Myocyte (in vitro differentiated cells): ENCODE measurements around the gene TTC39A. TPM values are rescaled to one million over a fixed set of nuclear protein-coding genes. Genes with fewer than 3 reads are reported as not detected.
A peak's percentile ranks its signal among the peaks of the same experiment; 100 is the strongest.
"Not testable (repeated sequence)": the region's sequence is repeated elsewhere in the genome, so short reads cannot be mapped to it uniquely, and the experiment has no call there.

ENCODE experiments used
- DNase-seq: peaks from one replicate; pipeline ENCODE4 v3.0.0-alpha.2; 2012; ENCODE audit warnings: low read depth
- total RNA-seq: library from RNA; depleted of rRNA; stranded (reverse); fragments of >200 nt; gene quantifications from 2 replicates; pipeline ENCODE4 v1.2.3, GENCODE V29; 2014

The TTC39A gene
- total RNA-seq, 1 donor from 2014 or later: 1.4 TPM

DNA sequence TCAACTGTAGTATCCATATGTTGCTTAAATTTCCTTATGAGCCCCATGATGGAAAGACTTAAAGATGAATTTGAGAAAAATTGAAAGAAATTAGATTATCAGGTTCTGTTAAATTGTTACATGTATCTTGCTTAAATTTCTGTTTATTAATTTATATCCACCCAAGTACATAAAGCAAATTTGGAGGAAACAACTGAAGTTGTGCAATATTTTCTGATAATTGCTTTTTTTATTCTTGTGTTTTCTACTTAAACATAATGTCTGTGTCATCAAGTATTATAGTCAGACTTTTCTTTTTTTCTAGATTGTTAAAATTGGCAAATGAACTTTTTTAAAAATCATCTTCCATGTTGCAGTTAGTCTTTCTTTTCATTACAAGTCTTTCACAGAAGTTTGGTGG lies 57.4 kb downstream of the TTC39A start:
- no peak for DNase-seq

DNA sequence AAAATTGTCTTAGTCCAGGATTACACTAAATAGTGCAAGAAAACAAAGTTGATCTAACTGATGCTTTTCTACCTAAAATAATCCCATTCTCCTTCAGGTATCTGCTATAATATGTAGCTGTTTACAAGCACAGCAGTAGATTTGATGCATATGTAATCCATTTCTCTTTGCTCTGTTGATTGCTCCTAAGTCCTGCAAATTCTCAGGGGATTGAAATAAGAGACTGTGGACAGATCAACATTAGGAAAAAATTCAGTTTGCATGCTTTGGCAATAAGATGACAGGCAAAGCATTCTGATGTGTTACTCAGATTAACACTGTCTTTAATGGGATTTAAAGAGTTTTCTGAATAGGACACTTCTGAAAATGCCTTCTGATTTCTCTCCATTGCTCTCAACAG lies 59.6 kb downstream of the TTC39A start:
- DNase-seq: no peak

DNA sequence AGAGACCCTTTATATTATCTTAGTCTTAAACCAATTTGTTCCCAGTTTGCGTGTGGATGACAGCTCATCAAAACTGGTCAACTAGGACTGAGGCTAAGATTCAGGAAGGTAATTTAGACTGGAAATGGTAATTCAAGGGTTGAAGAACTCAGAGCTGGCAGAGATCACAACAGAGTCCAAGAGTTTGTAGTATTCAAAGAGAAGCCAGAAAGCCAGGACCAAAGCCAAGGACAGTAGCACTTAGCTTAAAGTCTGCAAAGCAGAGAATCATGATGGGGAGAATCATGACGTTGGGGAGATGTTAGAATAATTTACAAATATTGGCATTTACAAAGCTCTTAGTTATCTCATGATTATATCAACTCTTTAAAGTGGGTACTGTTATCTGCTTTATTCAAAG lies 61.7 kb downstream of the TTC39A start:
- peak; percentile 45 for DNase-seq

DNA sequence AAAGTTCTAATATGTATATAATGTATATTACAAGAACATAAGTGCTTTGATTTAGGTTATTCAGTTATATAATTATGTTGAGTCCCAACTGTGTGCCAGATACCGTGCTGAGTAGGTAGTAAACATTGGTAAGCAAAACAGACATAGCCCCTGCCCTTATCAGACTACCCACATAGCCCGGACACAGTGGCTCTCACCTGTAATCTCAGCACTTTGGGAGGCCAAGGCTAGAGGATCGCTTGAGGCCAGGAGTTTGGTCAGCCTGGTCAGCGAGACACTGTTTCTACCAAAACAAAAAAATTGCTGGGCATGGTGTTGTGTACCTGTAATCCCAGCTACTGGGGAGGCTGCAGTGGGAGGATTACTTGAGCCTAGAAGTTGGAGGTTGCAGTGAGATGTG lies 63.6 kb downstream of the TTC39A start:
- no peak for DNase-seq

DNA sequence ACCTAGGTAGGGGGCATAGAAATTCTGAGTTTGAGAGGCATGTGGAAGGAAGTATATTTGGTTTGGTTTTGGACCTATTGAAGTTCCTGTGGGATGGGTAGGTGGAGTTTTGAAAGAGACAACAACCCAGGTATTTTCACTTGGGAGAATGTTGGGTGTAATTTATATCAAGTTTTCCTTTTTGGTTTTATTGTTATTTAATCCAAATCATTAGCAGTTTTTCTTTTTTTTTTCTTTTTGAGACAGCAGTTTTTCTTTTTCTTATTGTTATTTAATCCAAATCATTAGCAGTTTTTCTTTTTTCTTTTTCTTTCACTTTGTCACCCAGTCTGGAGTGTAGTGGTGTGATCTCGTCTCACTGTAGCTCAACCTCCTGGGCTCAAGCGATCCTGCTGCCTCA lies 64.2 kb downstream of the TTC39A start:
- DNase-seq: no peak

DNA sequence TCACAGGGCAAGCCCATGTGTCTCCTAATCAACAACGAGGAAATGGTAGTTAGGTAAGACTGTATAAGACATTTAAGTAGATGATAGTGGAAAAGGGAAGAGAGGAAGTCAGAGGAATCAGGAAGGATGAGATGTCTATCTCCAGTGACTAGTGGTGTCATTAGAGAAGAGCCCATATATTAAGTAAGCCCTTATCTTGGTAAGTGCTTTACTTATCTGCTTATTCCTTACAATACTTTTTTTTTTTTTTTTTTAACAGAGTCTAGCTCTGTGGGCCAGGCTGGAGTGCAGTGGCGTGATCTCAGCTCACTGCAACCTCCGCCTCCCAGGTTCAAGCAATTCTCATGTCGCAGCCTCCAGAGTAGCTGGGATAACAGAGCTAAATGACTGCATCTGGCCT lies 64.7 kb downstream of the TTC39A start:
- DNase-seq: no peak

DNA sequence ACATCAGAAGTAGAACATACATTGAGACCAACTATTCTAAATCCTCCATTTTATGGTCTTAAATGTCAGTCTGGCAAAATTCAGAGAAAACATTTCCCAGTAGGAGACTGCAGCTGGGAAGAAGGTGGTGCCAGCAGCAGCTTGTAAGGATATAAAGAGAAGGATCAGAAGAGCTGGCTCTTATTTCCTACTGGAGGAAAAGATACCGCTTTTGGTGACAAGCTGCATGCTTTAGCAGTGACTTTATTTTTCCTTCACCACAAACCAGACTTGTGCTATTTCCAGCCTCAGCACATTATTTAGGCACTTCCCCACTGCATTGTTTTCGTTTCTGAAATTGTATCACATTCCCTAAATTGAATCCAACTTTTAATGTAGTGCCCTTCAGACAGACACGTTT lies 65.9 kb downstream of the TTC39A start:
- DNase-seq: peak; percentile 92

DNA sequence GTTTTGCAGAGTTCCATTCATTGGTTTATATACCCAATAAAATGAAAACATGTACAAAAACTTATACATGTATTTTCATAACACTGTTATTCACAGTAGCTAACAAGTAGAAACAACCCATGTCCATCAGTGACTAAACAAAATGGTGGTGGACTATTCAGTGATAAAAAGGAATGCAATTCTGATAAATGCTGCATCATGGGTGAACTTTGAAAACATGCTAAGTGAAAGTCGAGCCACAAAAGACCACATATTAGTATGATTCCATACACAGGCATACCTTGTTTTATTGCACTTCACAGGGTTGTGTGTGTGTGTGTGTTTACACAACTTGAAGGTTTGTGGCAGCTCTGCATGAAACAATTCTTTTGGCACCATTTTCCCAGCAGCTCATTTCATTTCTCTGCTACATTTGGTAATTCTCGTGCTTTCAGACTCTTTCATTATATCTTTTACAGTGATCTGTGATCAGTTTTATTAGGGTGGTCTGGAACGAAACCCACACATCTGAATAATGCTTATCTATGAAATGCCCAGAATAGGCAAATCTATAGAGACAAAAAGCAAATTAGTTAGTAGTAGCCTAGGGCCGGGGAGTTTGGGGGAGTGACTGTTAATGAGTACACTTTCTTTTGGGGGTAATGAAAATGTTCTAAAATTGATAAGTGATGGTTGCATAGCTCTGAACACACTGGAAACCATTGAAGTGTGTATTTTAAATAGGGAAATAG lies 67.0 kb downstream of the TTC39A start:
- no peak for DNase-seq

DNA sequence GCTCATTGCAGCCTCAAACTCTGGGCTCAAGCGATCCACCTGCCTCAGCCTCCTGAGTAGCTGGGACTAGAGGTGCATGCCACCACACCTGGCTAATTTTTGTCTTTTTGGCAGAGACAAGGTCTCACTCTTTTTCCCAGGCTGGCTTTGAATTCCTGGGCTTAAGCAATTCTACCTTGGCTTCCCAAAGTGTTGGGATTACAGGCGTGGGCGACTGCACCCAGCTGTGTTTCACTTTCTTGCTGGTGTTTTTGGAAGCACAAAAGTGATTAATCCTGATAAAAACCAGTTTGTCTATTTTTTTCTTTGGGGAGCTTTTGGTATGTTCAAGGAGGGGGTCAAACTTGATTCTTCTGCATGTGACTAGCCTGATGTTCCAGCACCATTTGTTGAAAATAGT lies 75.0 kb downstream of the TTC39A start:
- DNase-seq: no peak

DNA sequence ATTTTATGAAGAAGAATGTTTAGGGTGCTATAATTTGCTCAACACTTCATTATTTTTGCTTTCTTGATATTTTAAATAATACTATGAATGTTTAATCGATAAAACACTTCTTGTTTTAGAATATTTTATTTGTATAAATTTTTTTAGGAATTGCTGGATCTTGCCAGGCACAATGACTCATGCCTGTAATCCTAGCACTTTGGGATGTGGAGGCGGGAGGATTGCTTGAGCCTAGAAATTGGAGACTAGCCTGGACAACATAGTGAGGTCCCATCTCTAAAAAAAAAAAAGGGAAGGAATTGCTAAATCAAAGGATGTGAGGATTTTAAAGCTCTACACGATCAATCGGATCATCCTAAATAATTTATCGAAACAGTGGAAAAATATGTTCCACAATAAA lies 76.7 kb downstream of the TTC39A start:
- DNase-seq: peak; percentile 34

DNA sequence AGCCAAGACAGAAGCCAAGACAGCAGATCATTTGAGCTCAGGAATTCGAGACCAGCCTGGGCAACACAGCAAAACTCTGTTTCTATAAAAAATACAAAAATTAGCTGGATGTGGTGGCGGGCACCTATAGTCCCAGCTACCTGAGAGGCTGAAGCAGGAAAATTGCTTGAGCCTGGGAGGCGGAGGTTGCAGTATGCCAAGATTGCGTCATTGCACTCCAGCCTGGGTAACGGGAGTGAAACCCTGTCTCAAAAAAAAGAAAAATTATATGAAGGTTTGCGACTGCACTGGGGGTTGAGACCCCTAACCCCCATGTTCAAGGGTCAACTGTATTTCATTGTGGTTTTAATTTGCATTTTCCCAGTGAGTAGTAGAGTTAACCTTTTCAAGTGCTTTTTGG lies 78.0 kb downstream of the TTC39A start:
- DNase-seq: no peak

DNA sequence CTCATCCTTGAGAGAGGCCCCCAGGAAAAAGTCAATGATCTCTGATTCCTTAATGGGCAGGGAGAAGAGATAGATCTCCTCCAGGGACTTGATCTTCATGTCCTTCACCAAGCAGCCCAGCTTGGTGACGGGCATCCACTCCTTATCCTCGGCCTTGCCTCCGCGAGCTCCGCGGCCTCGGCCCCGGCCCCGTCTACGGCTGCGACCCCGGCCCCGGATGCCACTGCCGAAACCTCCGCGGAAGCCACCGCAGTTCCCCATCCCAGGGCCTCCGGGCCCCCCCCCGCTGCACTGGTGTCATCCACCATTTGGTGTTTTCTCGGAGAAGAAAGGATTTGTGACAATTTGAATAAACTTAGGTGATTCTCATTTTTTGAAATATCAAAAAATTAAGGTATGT lies 79.2 kb downstream of the TTC39A start:
- DNase-seq: not testable (repeated sequence)

DNA sequence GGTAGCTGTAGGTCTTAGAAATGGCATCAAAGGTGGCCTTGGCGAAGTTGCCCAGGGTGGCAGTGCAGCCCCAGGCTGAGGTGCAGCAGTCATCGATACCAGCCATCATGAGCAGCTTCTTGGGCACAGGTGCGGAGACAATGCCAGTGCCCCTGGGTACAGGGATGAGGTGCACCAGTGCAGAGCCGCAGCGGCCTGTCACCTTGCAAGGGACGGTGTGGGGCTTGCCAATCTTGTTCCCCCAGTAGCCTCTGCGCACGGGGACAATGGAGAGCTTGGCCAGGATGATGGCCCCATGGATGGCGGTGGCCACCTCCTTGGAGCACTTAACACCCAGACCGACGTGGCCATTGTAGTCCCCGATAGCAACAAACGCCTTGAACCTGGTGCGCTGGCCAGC lies 79.6 kb downstream of the TTC39A start:
- DNase-seq: not testable (repeated sequence)

DNA sequence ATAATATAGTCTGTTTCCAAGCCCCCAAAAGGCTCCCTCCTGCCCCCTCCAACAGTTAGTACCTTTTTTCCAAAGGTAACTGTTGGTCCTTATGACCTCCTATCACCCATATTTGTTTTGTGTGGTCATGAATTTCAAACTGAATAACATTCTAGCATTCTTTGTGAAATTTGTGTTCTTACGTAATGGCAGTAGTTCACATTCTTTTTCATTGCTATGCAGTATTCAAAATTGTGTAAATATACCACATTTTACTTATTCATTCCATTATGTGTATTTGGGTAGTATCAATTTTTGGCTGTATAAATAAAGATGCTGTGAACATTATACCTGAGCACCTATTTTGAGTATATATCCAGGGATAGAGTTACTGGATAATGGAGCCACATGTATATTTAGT lies 80.9 kb downstream of the TTC39A start:
- no peak for DNase-seq

DNA sequence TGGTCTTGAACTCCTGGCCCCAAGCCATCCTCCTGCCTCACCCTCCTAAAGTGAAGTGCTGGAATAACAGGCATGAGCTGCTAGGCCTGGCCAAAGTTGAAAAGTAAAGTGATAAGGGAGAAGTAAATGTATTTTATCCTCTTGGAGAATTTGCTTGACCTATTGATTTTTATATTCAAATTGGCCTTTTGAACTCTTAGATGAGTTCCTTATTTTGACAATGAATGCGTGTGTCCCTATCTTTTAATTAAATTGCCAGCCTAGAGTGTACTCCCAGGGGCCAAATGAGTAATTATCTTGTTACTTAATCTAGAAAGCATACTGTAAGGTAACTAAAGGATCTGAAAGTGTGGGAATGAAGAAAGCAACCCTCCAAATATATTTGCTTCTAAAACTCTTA lies 82.9 kb downstream of the TTC39A start:
- no peak for DNase-seq

DNA sequence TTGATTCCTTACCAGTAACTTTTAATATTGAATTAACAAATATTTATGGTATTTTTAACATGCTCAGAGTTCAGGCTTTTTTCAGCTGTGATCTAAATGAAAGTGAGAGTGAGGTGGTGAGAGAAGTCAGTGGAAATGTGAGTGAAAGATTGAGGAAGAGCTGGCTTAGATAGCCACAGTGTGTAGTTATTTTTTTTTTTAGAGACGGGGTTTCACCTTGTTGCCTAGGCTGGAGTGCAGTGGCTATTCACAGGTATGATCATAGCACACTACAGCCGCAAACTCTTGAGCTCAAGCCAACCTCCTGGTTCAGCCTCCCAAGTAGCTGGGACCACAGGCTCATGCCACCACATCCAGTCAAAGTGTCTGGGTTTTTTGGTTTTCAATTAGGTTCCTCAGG lies 83.3 kb downstream of the TTC39A start:
- DNase-seq: no peak

DNA sequence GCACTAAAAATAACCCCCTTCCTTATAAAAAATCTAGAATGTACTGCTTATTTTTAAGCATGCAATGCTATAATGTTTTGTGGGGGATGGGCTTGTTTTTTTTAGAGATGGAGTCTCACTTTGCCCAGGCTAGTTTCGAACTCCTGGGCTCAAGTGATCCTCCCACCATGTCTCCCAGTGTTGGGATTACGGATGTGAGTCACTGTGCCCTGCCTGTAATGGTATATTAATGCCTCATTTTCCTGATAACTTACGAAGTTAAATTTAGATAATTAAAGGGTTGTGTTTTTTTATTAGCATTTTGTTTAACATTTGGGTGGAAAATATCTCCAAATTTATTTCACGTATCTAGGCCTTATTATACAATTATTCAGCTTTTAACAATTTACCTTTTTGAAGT lies 87.8 kb downstream of the TTC39A start:
- DNase-seq: no peak

DNA sequence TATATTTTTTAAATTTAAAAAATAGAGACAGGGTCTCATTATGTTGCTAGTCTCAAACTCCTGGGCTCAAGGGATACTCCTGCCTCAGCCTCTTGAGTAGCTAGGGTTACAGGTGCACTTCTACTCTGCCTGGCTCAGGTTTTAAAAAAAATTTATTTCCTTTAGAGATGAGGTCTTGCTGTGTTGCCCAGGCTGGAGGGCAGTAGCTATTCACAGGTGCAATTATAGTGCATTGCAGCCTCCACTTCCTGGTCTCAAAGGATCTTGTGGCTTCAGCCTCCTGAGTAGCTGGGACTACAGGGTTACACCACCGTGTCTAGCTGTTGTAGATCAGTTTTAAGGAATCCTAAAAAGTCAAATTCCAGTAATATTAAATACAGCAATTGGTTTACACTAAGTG lies 89.2 kb downstream of the TTC39A start:
- DNase-seq: no peak

DNA sequence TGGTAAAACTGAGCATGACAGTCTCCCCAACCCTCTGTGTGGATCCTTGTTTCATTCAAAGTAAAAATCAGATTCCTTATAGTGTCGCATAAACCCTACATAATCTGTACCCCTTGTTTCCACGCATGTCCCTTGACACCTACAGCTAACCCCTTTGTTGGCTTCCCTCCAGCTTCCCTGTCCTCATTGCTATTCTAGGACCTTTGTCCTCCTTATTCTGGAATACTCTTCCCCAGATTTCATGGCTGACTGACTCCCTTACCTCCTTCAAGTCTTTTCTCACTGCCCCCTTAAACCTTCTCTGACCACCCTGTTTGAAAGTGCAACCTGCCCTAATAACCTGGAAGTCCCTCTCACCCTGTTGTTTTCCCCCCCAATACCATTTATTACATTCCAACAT lies 90.3 kb downstream of the TTC39A start:
- DNase-seq: no peak

DNA sequence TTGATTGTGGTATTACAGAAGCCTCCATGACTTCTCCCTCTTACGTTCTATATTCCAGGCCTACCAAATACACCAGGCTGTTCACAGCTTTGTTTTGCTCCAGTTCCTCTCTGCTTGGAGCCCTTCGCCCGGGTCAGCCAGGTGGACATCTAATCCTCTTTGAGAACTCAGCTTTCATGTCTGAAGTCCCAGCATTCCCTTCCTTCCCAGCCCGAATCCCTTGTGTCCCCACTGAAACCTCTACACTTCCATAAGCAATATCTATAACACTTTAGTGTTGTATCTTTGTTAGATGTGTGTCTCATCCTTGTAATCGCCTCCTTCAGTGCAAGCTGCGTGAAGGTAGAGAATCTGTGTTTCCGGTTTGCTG lies 92.3 kb downstream of the TTC39A start:
- DNase-seq: peak; percentile 47

DNA sequence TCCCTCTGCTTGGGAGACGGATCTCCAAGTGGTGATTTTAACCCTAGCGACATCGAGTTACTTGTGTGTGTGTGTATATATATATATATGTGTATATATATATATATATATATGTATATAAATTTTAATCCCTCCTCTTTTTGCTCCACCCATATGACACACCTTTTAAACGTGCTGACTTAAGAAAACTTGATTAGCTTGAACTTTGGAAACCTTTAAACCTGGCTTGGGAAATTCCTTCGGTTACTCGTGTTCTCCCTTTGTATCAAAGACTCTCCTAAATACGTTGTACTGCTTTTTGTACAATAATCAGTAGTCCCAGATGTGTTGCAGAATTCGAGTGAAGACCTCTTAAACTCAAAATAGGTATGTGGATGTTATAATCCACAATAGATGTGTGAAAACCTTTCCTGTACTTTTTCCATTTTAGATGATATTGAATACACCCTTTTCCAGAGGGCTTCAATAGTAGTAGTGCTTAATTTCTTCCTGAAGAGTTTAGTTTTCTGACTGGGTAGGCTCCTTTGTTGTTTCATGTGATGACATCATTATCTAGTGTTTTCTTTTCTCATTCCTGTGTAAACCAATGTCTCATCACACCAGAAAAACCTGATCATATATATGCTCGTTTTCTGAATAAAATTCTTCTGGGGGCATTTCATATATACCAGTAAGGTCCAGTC lies 92.9 kb downstream of the TTC39A start:
- no peak for DNase-seq
